Small intestine (tissue), 7 donors: ENCODE results near the gene STAU1. TPM values are rescaled to one million over a fixed set of nuclear protein-coding genes. Genes with fewer than 3 reads are reported as not detected.
A peak's percentile ranks its signal among the peaks of the same experiment; 100 is the strongest.
"Not testable (repeated sequence)": the region's sequence is repeated elsewhere in the genome, so short reads cannot be mapped to it uniquely, and the experiment has no call there.

Source experiments
- DNase-seq, 2 donors: peaks; one replicate each; pipeline versions ENCODE4 v3.0.0 to v3.0.0-alpha.2; 2013
- FAIRE-seq: peaks from 2 replicates; lab custom pipeline; 2012; peaks lifted over from hg19 to GRCh38; lab: Jason Lieb, UNC
- H3K27ac ChIP-seq, 3 donors: one replicate each; pipeline ENCODE4 v1.5.1; 2013; ENCODE audit warnings: low read length in 2 of 3, mild to moderate bottlenecking in 2 of 3, control low read depth in 1 of 3, inconsistent platforms in 1 of 3, low read depth in 1 of 3, moderate library complexity in 1 of 3
- H3K27me3 ChIP-seq, 3 donors: one replicate each; pipeline ENCODE4 v1.6.1; 2013; ENCODE audit warnings: low read length in 3 of 3, inconsistent platforms in 1 of 3; ENCODE audit not compliant: control insufficient read depth in 3 of 3, insufficient read depth in 3 of 3
- H3K36me3 ChIP-seq, 3 donors: one replicate each; pipeline ENCODE4 v1.6.1; 2013; ENCODE audit warnings: low read length in 3 of 3, inconsistent platforms in 1 of 3, low read depth in 1 of 3, mild to moderate bottlenecking in 1 of 3, moderate library complexity in 1 of 3; ENCODE audit not compliant: control insufficient read depth in 3 of 3, insufficient read depth in 2 of 3
- H3K4me1 ChIP-seq, 3 donors: one replicate each; pipeline ENCODE4 v1.6.1; 2013; ENCODE audit warnings: low read length in 2 of 3, inconsistent platforms in 1 of 3, low read depth in 1 of 3, mild to moderate bottlenecking in 1 of 3, moderate library complexity in 1 of 3; ENCODE audit not compliant: control insufficient read depth in 3 of 3, insufficient read depth in 2 of 3
- H3K4me3 ChIP-seq, 3 donors: one replicate each; pipeline ENCODE4 v1.5.1; 2013; ENCODE audit warnings: low read length in 3 of 3, control low read depth in 1 of 3, inconsistent platforms in 1 of 3, low read depth in 1 of 3, mild to moderate bottlenecking in 1 of 3, moderate library complexity in 1 of 3
- H3K9me3 ChIP-seq, 2 donors: one replicate each; pipeline ENCODE4 v1.6.1; 2013; ENCODE audit warnings: low read depth in 1 of 2, low read length in 1 of 2; ENCODE audit not compliant: control insufficient read depth in 2 of 2, insufficient read depth in 1 of 2
- WGBS, 3 donors: extraction: QIAGEN DNeasy Blood & Tissue Kit; methylation state at CpG; one replicate each; pipeline ENCODE4 v1.1.7; 2013; 5-methylcytosine and 5-hydroxymethylcytosine counted together
- polyA plus RNA-seq, 4 donors: library from polyadenylated mRNA; stranded (reverse) in 3 of 4; unstranded in 1 of 4; fragments of 200-250 nt in 3 of 4; fragments of 120-200 nt in 1 of 4; gene quantifications; one replicate each; pipeline versions ENCODE4 v1.2.1 to v1.2.3, GENCODE V29; 2013
- donor health status: healthy with polysubstance abuse.
- donor health status: control.
- donor health status: control.
- donor health status: Bipolar disorder and iron deficiency.
- donor health status: healthy.

STAU1 gene
- polyA plus RNA-seq, 4 donors = 47.1 to 116 (median 65.4) TPM

- H3K27ac ChIP-seq = no peak overlapping the region
- H3K4me3 ChIP-seq = no peak overlapping the region
- peaks cover 0 to 4% of the 10 kb centered on the region in 2 donors for H3K9me3 ChIP-seq
- H3K36me3 ChIP-seq = no peaks in the 10 kb centered on the region
- WGBS, 3 donors = 83 to 90% (median 87%) methylated on average over 4 of the region's 4 CpGs
- H3K4me1 ChIP-seq = no peaks in the 10 kb centered on the region
- DNase-seq (no peak), FAIRE-seq (no peak)
- H3K27me3 ChIP-seq = no peaks in the 10 kb centered on the region
These were observed 11.7 kb upstream of the STAU1 start for GRCh38 chr20:49199729-49200293.

DNA sequence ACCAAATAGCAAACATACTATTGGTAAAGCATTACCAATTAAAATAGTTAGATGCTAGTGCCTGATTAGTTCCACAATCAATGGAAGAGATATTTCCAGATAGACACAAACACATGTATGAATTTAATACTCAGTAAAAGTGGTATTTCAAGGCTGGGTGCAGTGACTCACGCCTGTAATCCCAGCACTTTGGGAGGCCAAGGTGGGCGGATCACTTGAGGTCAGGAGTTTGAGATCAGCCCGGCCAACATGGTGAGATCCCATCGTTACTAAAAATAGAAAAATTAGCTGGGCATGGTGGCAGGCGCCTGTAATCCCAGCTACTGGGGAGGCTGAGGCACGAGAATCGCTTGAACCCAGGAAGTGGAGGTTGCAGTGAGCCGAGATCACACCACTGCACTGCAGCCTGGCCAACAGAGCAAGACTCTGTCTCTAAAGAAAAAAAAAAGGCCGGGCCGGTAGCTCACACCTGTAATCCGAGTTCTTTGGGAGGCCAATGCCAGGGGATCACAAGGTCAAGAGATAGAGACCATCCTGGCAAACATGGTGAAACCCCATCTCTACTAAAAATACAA is 4.9 kb upstream of the STAU1 start:
- H3K4me1 ChIP-seq, FAIRE-seq, H3K27ac ChIP-seq, H3K27me3 ChIP-seq, H3K9me3 ChIP-seq, DNase-seq, H3K4me3 ChIP-seq, H3K36me3 ChIP-seq: not testable (repeated sequence)
- WGBS, 3 donors = 78 to 84% (median 81%) methylated on average over 11 of the region's 11 CpGs

DNA sequence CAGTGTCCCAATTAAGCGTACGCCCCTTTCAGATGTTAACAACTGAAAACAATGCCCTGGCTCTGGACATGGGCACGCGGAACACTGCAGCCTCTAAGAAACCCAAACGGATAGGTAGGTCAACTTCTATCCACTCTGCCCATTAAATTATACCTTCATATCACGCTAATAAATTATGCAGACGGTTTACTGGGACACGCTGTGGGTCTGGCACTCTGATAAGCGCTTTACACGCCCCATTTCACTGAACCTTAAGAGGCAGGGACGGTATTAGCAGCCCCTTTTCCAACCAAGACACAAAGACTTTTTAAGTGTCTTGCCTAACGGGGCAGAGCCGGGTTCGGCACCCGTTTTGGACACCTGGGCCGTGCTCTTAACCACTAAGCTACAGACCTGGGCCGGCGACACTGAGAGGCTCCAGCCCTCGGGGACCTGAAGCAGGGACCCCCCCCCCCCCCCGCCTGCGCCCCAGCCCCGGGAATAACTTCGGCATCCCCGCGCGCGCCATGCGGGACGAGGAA is 744 bp downstream of the STAU1 start:
- H3K36me3 ChIP-seq = peaks cover 0 to 6% (median 0%) of the 10 kb centered on the region in 3 donors
- peaks cover 4 to 20% (median 5%) of the 10 kb centered on the region in 3 donors for H3K4me1 ChIP-seq
- DNase-seq (peak; percentile 46 to 60), FAIRE-seq (no peak)
- H3K4me3 ChIP-seq = peak overlapping the region; percentile 72 to 96 (median 81)
- no peaks in the 10 kb centered on the region for H3K27me3 ChIP-seq
- H3K27ac ChIP-seq = peak overlapping the region; percentile 83 to 95 (median 92)
- no peaks in the 10 kb centered on the region for H3K9me3 ChIP-seq
- WGBS, 3 donors = 0 to 1% (median 0%) methylated on average over 27 to 29 of the region's 29 CpGs

DNA sequence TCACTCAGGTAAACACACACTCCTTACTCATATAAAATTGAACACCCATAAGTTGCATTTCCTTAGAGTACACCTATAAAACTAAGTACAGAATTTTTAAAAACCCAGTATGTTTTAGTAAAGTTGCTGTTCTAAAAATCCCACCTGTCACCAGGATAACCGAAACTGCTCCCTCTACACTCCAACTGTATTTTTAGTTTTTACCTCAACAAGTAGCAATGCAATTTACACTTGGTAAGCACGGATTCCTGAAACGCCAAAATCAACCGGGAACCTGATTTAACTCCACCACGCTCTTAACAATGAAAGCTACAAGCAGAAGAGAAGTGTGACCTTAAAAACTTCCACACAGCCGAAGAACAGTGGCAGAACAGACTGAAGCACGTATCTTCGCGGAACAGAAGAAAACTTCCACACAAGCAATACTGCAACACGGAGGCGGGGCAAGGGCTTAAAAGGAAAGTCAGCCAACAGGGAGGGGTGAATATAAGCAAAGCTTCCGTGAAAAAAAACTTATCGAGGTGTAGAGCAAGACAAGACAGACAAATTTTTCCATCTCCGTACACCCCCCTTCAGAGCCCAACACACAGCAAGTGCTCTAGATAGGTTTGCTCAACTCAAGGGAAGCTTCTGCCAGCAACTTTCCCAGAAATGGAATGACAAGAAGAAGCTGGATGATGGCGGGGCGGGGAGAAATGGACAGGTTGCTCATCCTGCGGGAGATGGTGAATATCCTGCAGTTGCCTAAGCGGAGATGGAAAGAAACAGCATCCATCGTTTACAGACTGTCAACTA is 1.4 kb downstream of the STAU1 start:
- H3K4me3 ChIP-seq = peak overlapping the region; percentile 72 to 96 (median 81)
- DNase-seq (peak; percentile 83 to 84), FAIRE-seq (no peak)
- H3K27me3 ChIP-seq = no peaks in the 10 kb centered on the region
- peak overlapping the region; percentile 83 to 95 (median 92) for H3K27ac ChIP-seq
- WGBS, 3 donors = 1% methylated on average over 19 of the region's 19 CpGs
- peaks cover 4 to 20% (median 5%) of the 10 kb centered on the region in 3 donors for H3K4me1 ChIP-seq
- peaks cover 0 to 6% (median 0%) of the 10 kb centered on the region in 3 donors for H3K36me3 ChIP-seq
- H3K9me3 ChIP-seq = no peaks in the 10 kb centered on the region

DNA sequence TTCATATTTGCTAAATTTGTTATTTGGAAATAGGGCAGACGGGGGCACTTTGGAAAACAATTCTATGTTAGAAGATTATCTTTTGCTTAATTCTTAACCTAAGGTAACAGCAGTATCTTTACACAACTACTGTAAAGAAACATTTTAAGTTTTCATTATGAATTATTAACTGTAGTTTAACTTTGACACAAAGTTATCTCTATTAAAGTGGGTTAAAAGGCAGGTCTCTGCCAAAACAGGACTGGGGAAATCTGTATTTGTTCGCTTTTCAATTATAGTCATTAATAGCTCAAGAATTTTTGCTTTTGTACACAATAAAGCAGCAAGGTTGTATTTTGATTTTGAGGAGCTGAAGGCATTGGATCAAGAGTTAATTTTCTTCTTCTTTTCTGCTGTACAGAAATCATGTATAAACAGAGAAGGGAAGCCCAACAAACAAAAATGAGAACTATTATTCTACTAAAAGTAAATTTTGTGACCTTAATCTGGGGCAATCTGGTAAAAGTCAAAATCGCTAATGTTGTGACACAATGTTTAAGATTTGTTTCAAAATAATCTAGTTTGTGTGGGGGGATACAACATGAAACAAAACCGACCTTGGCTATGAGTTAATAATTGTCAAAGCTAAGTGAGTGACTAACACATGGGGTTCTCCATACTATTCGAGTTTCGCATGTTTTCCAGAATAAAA is 2.9 kb downstream of the STAU1 start:
- H3K4me1 ChIP-seq = peaks cover 4 to 22% (median 5%) of the 10 kb centered on the region in 3 donors
- H3K36me3 ChIP-seq = peaks cover 0 to 6% (median 0%) of the 10 kb centered on the region in 3 donors
- FAIRE-seq (no peak), DNase-seq (peak in 1 of 2 donors; percentile 60)
- H3K4me3 ChIP-seq = no peak overlapping the region
- no peaks in the 10 kb centered on the region for H3K27me3 ChIP-seq
- 13 to 53% (median 29%) methylated on average over 6 of the region's 6 CpGs for WGBS, 3 donors
- no peaks in the 10 kb centered on the region for H3K9me3 ChIP-seq
- peak overlapping the region in 1 of 3 donors; percentile 83 for H3K27ac ChIP-seq

DNA sequence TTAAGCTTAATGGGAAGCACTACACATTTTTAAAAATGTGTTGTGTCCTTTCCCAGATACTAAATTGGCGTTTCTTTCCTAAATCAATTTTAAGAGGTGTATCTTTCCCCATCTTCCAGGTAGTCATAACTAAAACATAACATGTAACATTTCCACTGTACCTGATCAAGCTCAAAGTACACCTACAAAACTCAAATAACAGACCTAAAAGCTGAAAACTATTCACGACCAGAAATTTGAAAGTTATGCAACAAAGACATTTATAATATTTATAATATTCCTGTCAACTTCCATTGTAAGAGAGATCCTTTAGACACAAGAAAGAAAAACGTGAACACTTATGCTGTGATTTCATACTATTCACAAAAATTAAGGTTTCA is 3.5 kb downstream of the STAU1 start:
- Histone ChIP-seq H3K27me3 (no peaks in the 10 kb centered on the region), H3K27ac (peak overlapping the region in 1 of 3 donors; percentile 83), H3K4me3 (no peak overlapping the region), H3K4me1 (peaks cover 7 to 28% (median 10%) of the 10 kb centered on the region in 3 donors), H3K9me3 (no peaks in the 10 kb centered on the region), H3K36me3 (peaks cover 0 to 6% (median 0%) of the 10 kb centered on the region in 3 donors)
- DNase-seq (no peak), FAIRE-seq (no peak)
- 16 to 55% (median 30%) methylated on average over 3 of the region's 3 CpGs for WGBS, 3 donors

GRCh38 chr20:49184084-49184501 is 4.0 kb downstream of the STAU1 start:
- WGBS, 3 donors = 75 to 83% (median 78%) methylated on average over 5 of the region's 5 CpGs

GRCh38 chr20:49183444-49183843 is 4.7 kb downstream of the STAU1 start:
- DNase-seq (peak in 1 of 2 donors; percentile 33), FAIRE-seq (no peak)
- Histone ChIP-seq H3K4me1 (peaks cover 11 to 29% (median 13%) of the 10 kb centered on the region in 3 donors), H3K4me3 (no peak overlapping the region), H3K9me3 (no peaks in the 10 kb centered on the region), H3K27me3 (no peaks in the 10 kb centered on the region), H3K36me3 (peaks cover 0 to 9% (median 0%) of the 10 kb centered on the region in 3 donors), H3K27ac (no peak overlapping the region)
- 90 to 95% (median 94%) methylated on average over 3 of the region's 3 CpGs for WGBS, 3 donors

More at GRCh38 chr20:49184084-49184501, 4.0 kb downstream of the STAU1 start:
- not testable (repeated sequence) for DNase-seq, H3K9me3 ChIP-seq, H3K4me3 ChIP-seq, H3K36me3 ChIP-seq, H3K27ac ChIP-seq, FAIRE-seq, H3K27me3 ChIP-seq
- H3K4me1 ChIP-seq = peaks cover 11 to 31% (median 13%) of the 10 kb centered on the region in 3 donors
